ENCODE measurements around the gene CDH4. TPM values are rescaled to one million over a fixed set of nuclear protein-coding genes. Genes with fewer than 3 reads are reported as not detected.

Gene CDH4
- polyA plus RNA-seq, 1 donor (not counting 4 experiments of a cell fraction or from before 2014, with no cell fraction given) = 2.2 TPM

DNA sequence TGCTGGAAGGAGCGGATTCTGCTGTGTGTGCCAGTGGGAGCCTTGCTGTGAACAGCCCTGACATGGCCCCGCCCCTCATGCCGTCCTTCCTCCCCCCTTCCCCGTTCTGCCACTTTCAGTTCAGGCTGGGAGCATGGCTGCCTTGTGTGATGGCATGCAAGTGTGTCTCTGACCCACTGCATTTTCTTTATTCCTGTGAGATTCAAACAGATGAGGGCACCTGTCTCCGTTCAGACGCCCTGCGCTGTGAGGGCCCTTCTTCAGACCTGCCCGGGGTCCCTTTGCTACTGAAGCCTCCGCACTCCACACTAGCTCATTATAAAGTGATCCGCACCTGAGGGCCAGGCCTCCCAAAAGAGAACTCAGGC is 725.3 kb downstream of the CDH4 start:
- Histone ChIP-seq H2AFZ (ENCODE audit: control insufficient read depth, low read length) (no peak overlapping the region), H3K9me1 (ENCODE audit: control insufficient read depth, extremely low read depth, insufficient read depth, low read length) (no peaks in the 10 kb centered on the region), H3K4me2 (ENCODE audit: control insufficient read depth, extremely low read depth, insufficient read depth, low read depth, low read length) (no peak overlapping the region), H4K20me1 (ENCODE audit: control insufficient read depth, extremely low read depth, insufficient read depth, low read length) (no peaks in the 10 kb centered on the region), H3K9ac (ENCODE audit: control insufficient read depth, extremely low read depth, insufficient read depth, low read length) (no peak overlapping the region), H3K79me2 (ENCODE audit: control insufficient read depth, insufficient read depth, low read length) (no peaks in the 10 kb centered on the region), H3K27ac (ENCODE audit: control insufficient read depth, insufficient read depth, low read length) (no peak overlapping the region), H3K27me3 (ENCODE audit: control insufficient read depth, extremely low read depth, insufficient read depth, low read length) (no peaks in the 10 kb centered on the region), H3K4me3 (ENCODE audit: control insufficient read depth in 2 of 3, extremely low read depth in 1 of 3, insufficient read depth in 2 of 3, low read depth in 1 of 3, low read length in 3 of 3) (no peak overlapping the region), H3K9me3 (ENCODE audit: control insufficient read depth, low read depth, low read length) (no peaks in the 10 kb centered on the region), H3K4me1 (ENCODE audit: control insufficient read depth, extremely low read depth, insufficient read depth, low read length) (no peaks in the 10 kb centered on the region), H3K36me3 (ENCODE audit: control insufficient read depth in 2 of 2, extremely low read depth in 1 of 2, insufficient read depth in 2 of 2, low read length in 2 of 2) (peaks cover 7 to 8% of the 10 kb centered on the region in 2 experiments)
- TF ChIP-seq EZH2 (IDR thresholded peaks at IDR 0.05; ENCODE audit: low read length) = no peak
- TF ChIP-seq, protein P1, sequence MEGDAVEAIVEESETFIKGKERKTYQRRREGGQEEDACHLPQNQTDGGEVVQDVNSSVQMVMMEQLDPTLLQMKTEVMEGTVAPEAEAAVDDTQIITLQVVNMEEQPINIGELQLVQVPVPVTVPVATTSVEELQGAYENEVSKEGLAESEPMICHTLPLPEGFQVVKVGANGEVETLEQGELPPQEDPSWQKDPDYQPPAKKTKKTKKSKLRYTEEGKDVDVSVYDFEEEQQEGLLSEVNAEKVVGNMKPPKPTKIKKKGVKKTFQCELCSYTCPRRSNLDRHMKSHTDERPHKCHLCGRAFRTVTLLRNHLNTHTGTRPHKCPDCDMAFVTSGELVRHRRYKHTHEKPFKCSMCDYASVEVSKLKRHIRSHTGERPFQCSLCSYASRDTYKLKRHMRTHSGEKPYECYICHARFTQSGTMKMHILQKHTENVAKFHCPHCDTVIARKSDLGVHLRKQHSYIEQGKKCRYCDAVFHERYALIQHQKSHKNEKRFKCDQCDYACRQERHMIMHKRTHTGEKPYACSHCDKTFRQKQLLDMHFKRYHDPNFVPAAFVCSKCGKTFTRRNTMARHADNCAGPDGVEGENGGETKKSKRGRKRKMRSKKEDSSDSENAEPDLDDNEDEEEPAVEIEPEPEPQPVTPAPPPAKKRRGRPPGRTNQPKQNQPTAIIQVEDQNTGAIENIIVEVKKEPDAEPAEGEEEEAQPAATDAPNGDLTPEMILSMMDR (optimal IDR thresholded peaks at IDR 0.05 in 1 of 3, IDR thresholded peaks at IDR 0.05 in 1 of 3, conservative IDR thresholded peaks at IDR 0.05 in 1 of 3; ENCODE audit: extremely low read depth in 1 of 3, insufficient read depth in 2 of 3, low read length in 3 of 3) = no peak
- dilution Hi-C loops (cut with MboI; ENCODE audit: extremely low pct_ligation_motif_present, low sequenced_read_pairs) = no loop called here
- FAIRE-seq (no peak), DNase-seq (ENCODE audit: low read depth, low spot score) (no peak)

DNA sequence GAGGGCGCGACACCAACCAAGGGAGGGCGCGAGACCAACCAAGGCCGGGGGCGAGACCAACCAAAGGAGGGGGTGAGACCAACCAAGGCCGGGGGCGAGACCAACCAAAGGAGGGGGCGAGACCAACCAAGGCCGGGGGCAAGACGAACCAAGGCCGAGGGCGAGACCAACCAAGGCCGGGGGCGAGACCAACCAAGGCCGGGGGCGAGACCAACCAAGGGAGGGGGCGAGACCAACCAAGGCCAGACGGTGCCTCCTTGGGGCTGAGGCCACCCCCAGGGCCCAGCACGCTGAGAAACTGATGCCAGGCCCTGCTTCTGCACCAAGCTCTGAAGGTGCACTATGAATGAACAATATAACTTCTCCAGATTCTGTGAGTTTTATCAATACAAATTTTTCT is 726.4 kb downstream of the CDH4 start:
- Histone ChIP-seq H3K27me3 (ENCODE audit: control insufficient read depth, extremely low read depth, insufficient read depth, low read length) (no peaks in the 10 kb centered on the region), H3K4me2 (ENCODE audit: control insufficient read depth, extremely low read depth, insufficient read depth, low read depth, low read length) (no peak overlapping the region), H2AFZ (ENCODE audit: control insufficient read depth, low read length) (no peak overlapping the region), H3K9me1 (ENCODE audit: control insufficient read depth, extremely low read depth, insufficient read depth, low read length) (no peaks in the 10 kb centered on the region), H3K79me2 (ENCODE audit: control insufficient read depth, insufficient read depth, low read length) (no peaks in the 10 kb centered on the region), H3K9me3 (ENCODE audit: control insufficient read depth, low read depth, low read length) (no peaks in the 10 kb centered on the region), H3K4me1 (ENCODE audit: control insufficient read depth, extremely low read depth, insufficient read depth, low read length) (no peaks in the 10 kb centered on the region), H3K27ac (ENCODE audit: control insufficient read depth, insufficient read depth, low read length) (no peak overlapping the region), H3K4me3 (ENCODE audit: control insufficient read depth in 2 of 3, extremely low read depth in 1 of 3, insufficient read depth in 2 of 3, low read depth in 1 of 3, low read length in 3 of 3) (no peak overlapping the region), H4K20me1 (ENCODE audit: control insufficient read depth, extremely low read depth, insufficient read depth, low read length) (no peaks in the 10 kb centered on the region), H3K36me3 (ENCODE audit: control insufficient read depth in 2 of 2, extremely low read depth in 1 of 2, insufficient read depth in 2 of 2, low read length in 2 of 2) (peaks cover 7 to 8% of the 10 kb centered on the region in 2 experiments), H3K9ac (ENCODE audit: control insufficient read depth, extremely low read depth, insufficient read depth, low read length) (no peak overlapping the region)
- no peak for TF ChIP-seq EZH2 (IDR thresholded peaks at IDR 0.05; ENCODE audit: low read length)
- TF ChIP-seq, protein P1 (optimal IDR thresholded peaks at IDR 0.05 in 1 of 3, IDR thresholded peaks at IDR 0.05 in 1 of 3, conservative IDR thresholded peaks at IDR 0.05 in 1 of 3; ENCODE audit: extremely low read depth in 1 of 3, insufficient read depth in 2 of 3, low read length in 3 of 3) = no peak
- dilution Hi-C loops (cut with MboI; ENCODE audit: extremely low pct_ligation_motif_present, low sequenced_read_pairs) = no loop called here
- FAIRE-seq = no peak
- DNase-seq (ENCODE audit: low read depth, low spot score) = no peak

Measured in keratinocyte (primary cell).